ENCODE results near the gene C5orf63. TPM values are rescaled to one million over a fixed set of nuclear protein-coding genes. Genes with fewer than 3 reads are reported as not detected.

The C5orf63 gene
- total and polyA plus RNA-seq, 9 of the 15 experiments (the other 6 are each of a cell fraction or from before 2014, with no cell fraction given) = 1.8 to 24.6 (median 6.2) TPM

- peak; percentile 64 for TF ChIP-seq VEZF1 (CRISPR knock-in tag; IDR thresholded peaks at IDR 0.05)
- TF ChIP-seq NRF1 (conservative IDR thresholded peaks at IDR 0.05 in 1 of 2, IDR thresholded peaks at IDR 0.05 in 1 of 2) = peak; percentile 76 to 83
- TF ChIP-seq MTA1 (IDR thresholded peaks at IDR 0.05; ENCODE audit: borderline replicate concordance) = no peak
- peak; percentile 79 for TF ChIP-seq PBX2 (CRISPR knock-in tag; IDR thresholded peaks at IDR 0.05; ENCODE audit: low read depth)
- peak; percentile 86 for TF ChIP-seq PBX2 (tag; conservative IDR thresholded peaks at IDR 0.05; ENCODE audit: low read depth)
- peak; percentile 98 for TF ChIP-seq SUPT5H (IDR thresholded peaks at IDR 0.05)
- peak; percentile 76 for TF ChIP-seq CCNT2 (IDR thresholded peaks at IDR 0.05; ENCODE audit: borderline replicate concordance, extremely low read depth, insufficient read length, low read depth, low read length)
- no peak for TF ChIP-seq ZNF717 (CRISPR knock-in tag; IDR thresholded peaks at IDR 0.05)
- TF ChIP-seq ZNF41 (CRISPR knock-in tag; conservative IDR thresholded peaks at IDR 0.05) = no peak
- no peak for TF ChIP-seq RBM15 (IDR thresholded peaks at IDR 0.05; ENCODE audit: insufficient read depth, low read length)
- TF ChIP-seq TGIF2 (CRISPR knock-in tag; IDR thresholded peaks at IDR 0.05) = peak; percentile 37; the same call in 1 of the 2 replicates
- no peak for TF ChIP-seq POLR3A (IDR thresholded peaks at IDR 0.05; ENCODE audit: borderline replicate concordance, extremely low read depth, insufficient read depth, insufficient read length)
- TF ChIP-seq CXXC5 (CRISPR knock-in tag; IDR thresholded peaks at IDR 0.05) = peak; percentile 95
- peak; percentile 32; the same call in 1 of the 2 replicates for TF ChIP-seq ZBTB9 (CRISPR knock-in tag; IDR thresholded peaks at IDR 0.05)
- TF ChIP-seq SAFB2 (IDR thresholded peaks at IDR 0.05; ENCODE audit: borderline replicate concordance, low read depth, low read length, severe bottlenecking) = peak; percentile 21
- no peak for TF ChIP-seq MXD1 (CRISPR knock-in tag; IDR thresholded peaks at IDR 0.05; ENCODE audit: borderline replicate concordance, poor library complexity, severe bottlenecking)
- TF ChIP-seq CREB1 (IDR thresholded peaks at IDR 0.05) = peak; percentile 84
- TF ChIP-seq CREB1 (CRISPR knock-in tag; IDR thresholded peaks at IDR 0.05) = peak; percentile 93
- no peak for TF ChIP-seq SRSF3 (IDR thresholded peaks at IDR 0.05; ENCODE audit: insufficient read depth, low read length)
Observed at GRCh38 chr5:127030259-127031146, 42.8 kb downstream of the C5orf63 start, which contains the start of gene MARCHF3 (continued).
